HCT116 (cell line): ENCODE results near the gene LYSMD1. TPM values are rescaled to one million over a fixed set of nuclear protein-coding genes. Genes with fewer than 3 reads are reported as not detected.

Experiments
- ATAC-seq: fragments of 200-7000 bp; cut with Tn5 transposase; 2 replicates; pipeline ENCODE4 v1.9.1; 2020; ENCODE audit warnings: mild to moderate bottlenecking, moderate library complexity
- BruUV-seq: library from RNA; stranded (reverse); fragments of 400-500 nt; replicated peaks from 2 replicates; lab custom pipeline; 2021; lab: Mats Ljungman, UMichigan
- CTCF ChIA-PET: fragments of 300-600 bp; sonication (Branson Sonifier 250); formaldehyde crosslinking; loops from one replicate; lab custom pipeline; 2021; ENCODE audit warnings: antibody characterized with exemption; lab: Charles Lee
- POLR2A ChIA-PET: fragments of 300-600, 350-600 bp; sonication (Branson Sonifier 250); formaldehyde crosslinking; loops from one replicate; lab custom pipeline; 2021; ENCODE audit warnings: antibody characterized with exemption; lab: Charles Lee
- RAD21 ChIA-PET, 2 experiments: fragments of 300-600 bp; sonication (Branson Sonifier 250); formaldehyde crosslinking; loops; one replicate each; lab custom pipeline; 2023; ENCODE audit warnings: low total read pairs in 2 of 2; ENCODE audit not compliant: uncharacterized antibody in 2 of 2, unreplicated experiment in 2 of 2, low non-redundant PET in 1 of 2; lab: Charles Lee
- DNase-seq: peaks from one replicate; pipeline ENCODE4 v3.0.0-alpha.2; 2010; ENCODE audit warnings: low read depth, low spot score
- H2AFZ ChIP-seq: fragments of 200-600 bp; shearing (Covaris generic), sonication (generic); 2 replicates; pipeline ENCODE4 v1.6.1; 2017; ENCODE audit warnings: low read depth, mixed run types, mixed read lengths, antibody characterized with exemption, low read length; ENCODE audit not compliant: poor library complexity, severe bottlenecking
- H3K27ac ChIP-seq: 2 replicates; pipeline ENCODE4 v1.5.1; 2012; ENCODE audit warnings: low read depth, low read length
- H3K27me3 ChIP-seq: fragments of 200-600 bp; sonication (generic); 2 replicates; pipeline ENCODE4 v1.6.1; 2016; ENCODE audit warnings: mixed run types, low read length, mixed read lengths; ENCODE audit not compliant: insufficient read depth
- H3K36me3 ChIP-seq, 2 experiments: fragments of 200-500 bp in 1 of 2; fragments of 200-600 bp in 1 of 2; sonication (Bioruptor generic) in 1 of 2; sonication (generic) in 1 of 2; 2 replicates each; pipeline versions ENCODE4 v1.5.1 to v1.6.1; 2014 to 2016; ENCODE audit warnings: low read length in 2 of 2, inconsistent platforms in 1 of 2, mixed read lengths in 1 of 2, mixed run types in 1 of 2; ENCODE audit not compliant: insufficient read depth in 2 of 2, control insufficient read depth in 1 of 2
- H3K4me1 ChIP-seq, 2 experiments: fragments of 200-600 bp in 1 of 2; sonication (generic) in 1 of 2; 2 replicates each; pipeline versions ENCODE4 v1.5.1 to v1.6.1; 2012 to 2017; ENCODE audit warnings: low read length in 2 of 2, inconsistent platforms in 1 of 2, mild to moderate bottlenecking in 1 of 2, mixed read lengths in 1 of 2, mixed run types in 1 of 2, moderate library complexity in 1 of 2; ENCODE audit not compliant: insufficient read depth in 2 of 2, control insufficient read depth in 1 of 2
- H3K4me2 ChIP-seq: fragments of 200-600 bp; sonication (generic); 2 replicates; pipeline ENCODE4 v1.6.1; 2017; ENCODE audit warnings: mixed run types, low read length, mixed read lengths
- H3K4me3 ChIP-seq, 2 experiments: fragments of 200-600 bp in 1 of 2; sonication (generic) in 1 of 2; replicated peaks in 1 of 2; 2 replicates each; pipeline ENCODE4 v1.5.1; 2011 to 2016; ENCODE audit warnings: low read length in 2 of 2, control low read depth in 1 of 2, low read depth in 1 of 2, mild to moderate bottlenecking in 1 of 2, mixed read lengths in 1 of 2, mixed run types in 1 of 2
- H3K79me2 ChIP-seq: fragments of 200-600 bp; sonication (generic); 2 replicates; pipeline ENCODE4 v1.6.1; 2017; ENCODE audit warnings: mild to moderate bottlenecking, mixed run types, low read length, moderate library complexity, mixed read lengths; ENCODE audit not compliant: insufficient read depth
- H3K9ac ChIP-seq: fragments of 200-600 bp; sonication (generic); 2 replicates; pipeline ENCODE4 v1.6.1; 2016; ENCODE audit warnings: low read length, mixed read lengths
- H3K9me2 ChIP-seq: fragments of 200-600 bp; sonication (generic), shearing (Covaris generic); 2 replicates; pipeline ENCODE4 v1.6.1; 2017; ENCODE audit warnings: mixed run types, mild to moderate bottlenecking, moderate library complexity; ENCODE audit not compliant: insufficient read depth
- H3K9me3 ChIP-seq, 2 experiments: fragments of 200-500 bp in 1 of 2; fragments of 200-600 bp in 1 of 2; sonication (Bioruptor generic) in 1 of 2; sonication (generic) in 1 of 2; 2 replicates each; pipeline ENCODE4 v1.6.1; 2014 to 2017; ENCODE audit warnings: low read length in 2 of 2, mixed read lengths in 2 of 2, inconsistent platforms in 1 of 2, low read depth in 1 of 2, mild to moderate bottlenecking in 1 of 2, mixed run types in 1 of 2, moderate library complexity in 1 of 2; ENCODE audit not compliant: control insufficient read depth in 1 of 2, insufficient read depth in 1 of 2
- H4K20me1 ChIP-seq: fragments of 200-600 bp; sonication (generic), shearing (Covaris generic); 2 replicates; pipeline ENCODE4 v1.6.1; 2017; ENCODE audit warnings: mixed run types, mild to moderate bottlenecking, moderate library complexity; ENCODE audit not compliant: insufficient read depth
- CBX3 ChIP-seq: IDR thresholded peaks from 2 replicates; pipeline ENCODE4 v1.6.1; 2012; ENCODE audit warnings: low read depth
- CEBPB ChIP-seq: IDR thresholded peaks from 2 replicates; pipeline ENCODE4 v1.6.1; 2012; ENCODE audit warnings: low read depth
- CTCF ChIP-seq, 3 experiments: fragments of 200-600 bp in 1 of 3; sonication (generic) in 1 of 3; IDR thresholded peaks in 2 of 3; conservative IDR thresholded peaks in 1 of 3; 2 replicates each; pipeline ENCODE4 v1.5.1; 2012 to 2017; ENCODE audit warnings: low read depth in 2 of 3, low read length in 2 of 3, antibody characterized with exemption in 1 of 3, borderline replicate concordance in 1 of 3, control low read depth in 1 of 3, mild to moderate bottlenecking in 1 of 3, mixed read lengths in 1 of 3, mixed run types in 1 of 3, moderate library complexity in 1 of 3; ENCODE audit not compliant: insufficient read depth in 1 of 3
- EGR1 ChIP-seq: IDR thresholded peaks from 2 replicates; pipeline ENCODE4 v1.6.1; 2012; ENCODE audit warnings: low read depth
- EZH2phosphoT487 ChIP-seq: fragments of 200-600 bp; IDR thresholded peaks from 2 replicates; pipeline ENCODE4 v1.6.1; 2018; ENCODE audit warnings: antibody characterized with exemption, borderline replicate concordance
- JUND ChIP-seq: IDR thresholded peaks from 2 replicates; pipeline ENCODE4 v1.6.1; 2012
- MAX ChIP-seq: IDR thresholded peaks from 2 replicates; pipeline ENCODE4 v1.6.1; 2012
- POLR2AphosphoS5 ChIP-seq: IDR thresholded peaks from 2 replicates; pipeline ENCODE4 v1.6.1; 2011; ENCODE audit warnings: mild to moderate bottlenecking, low read depth, low read length, moderate library complexity
- RAD21 ChIP-seq: IDR thresholded peaks from 2 replicates; pipeline ENCODE4 v1.6.1; 2012; ENCODE audit warnings: low read depth, mild to moderate bottlenecking
- REST ChIP-seq: IDR thresholded peaks from 2 replicates; pipeline ENCODE4 v1.6.1; 2012; ENCODE audit warnings: low read depth
- SIN3A ChIP-seq: IDR thresholded peaks from 2 replicates; pipeline ENCODE4 v1.6.1; 2012; ENCODE audit warnings: low read depth
- SP1 ChIP-seq: IDR thresholded peaks from 2 replicates; pipeline ENCODE4 v1.6.1; 2012; ENCODE audit warnings: low read depth
- TCF7L2 ChIP-seq: IDR thresholded peaks from 2 replicates; pipeline ENCODE4 v1.7.0; 2011; ENCODE audit warnings: borderline replicate concordance, inconsistent platforms; ENCODE audit not compliant: insufficient read depth, insufficient read length; ENCODE audit errors: extremely low read depth
- ZBTB33 ChIP-seq: IDR thresholded peaks from 2 replicates; pipeline ENCODE4 v1.6.1; 2011; ENCODE audit warnings: mild to moderate bottlenecking, low read length, moderate library complexity; ENCODE audit not compliant: insufficient replicate concordance; ENCODE audit errors: extremely low read depth
- ZFX ChIP-seq: fragments of 450-650 bp; IDR thresholded peaks from 2 replicates; pipeline ENCODE4 v1.6.1; 2017
- ZNF274 ChIP-seq: fragments of 200-500 bp; sonication (Bioruptor generic); IDR thresholded peaks from 2 replicates; pipeline ENCODE4 v1.6.1; 2014; ENCODE audit warnings: mild to moderate bottlenecking, low read depth, low read length, inconsistent platforms
- intact Hi-C: fragments of 100-400 bp; cut with micrococcal nuclease; formaldehyde crosslinking; loops from 2 replicates; pipeline ENCODE4 v1.10.0; 2022
- total RNA-seq: library from RNA; stranded (reverse); gene quantifications from one replicate; pipeline ENCODE4 v1.2.1, GENCODE V29; 2021; ENCODE audit not compliant: unreplicated experiment

Gene LYSMD1
- total RNA-seq, 1 experiment from 2014 or later = 5.0 TPM

- TF ChIP-seq CTCF (IDR thresholded peaks at IDR 0.05 in 2 of 3, conservative IDR thresholded peaks at IDR 0.05 in 1 of 3; ENCODE audit: borderline replicate concordance in 1 of 3, insufficient read depth in 1 of 3, low read depth in 2 of 3, low read length in 2 of 3) (no peak), ZBTB33 (no peak), SIN3A (no peak)
- TF ChIP-seq, all 23 proteins: peak for 0
Observed at GRCh38 chr1:151134991-151135390, 30.7 kb downstream of the LYSMD1 start (continued).

GRCh38 chr1:151134396-151134795 is 31.3 kb downstream of the LYSMD1 start:
- DNase-seq (no peak), ATAC-seq (no peak)
- H3K4me3 ChIP-seq = no peak overlapping the region
- no peaks in the 10 kb centered on the region for H3K79me2 ChIP-seq
- no peaks in the 10 kb centered on the region for H3K4me1 ChIP-seq
- H3K4me2 ChIP-seq = no peak overlapping the region
- no peaks in the 10 kb centered on the region for H3K9me3 ChIP-seq
- RAD21 ChIA-PET = no interaction called here
- H3K36me3 ChIP-seq = no peaks in the 10 kb centered on the region
- no peaks in the 10 kb centered on the region for H4K20me1 ChIP-seq
- CTCF ChIA-PET = no interaction called here
- BruUV-seq = no TSS peak
- no peak overlapping the region for H3K27ac ChIP-seq
- H3K9ac ChIP-seq = no peak overlapping the region
- H3K9me2 ChIP-seq = no peaks in the 10 kb centered on the region
- H2AFZ ChIP-seq = no peak overlapping the region
- intact Hi-C loops = no loop called here
- H3K27me3 ChIP-seq = no peaks in the 10 kb centered on the region
- POLR2A ChIA-PET = no interaction called here
- TF ChIP-seq REST (no peak), RAD21 (no peak), POLR2AphosphoS5 (no peak), JUND (no peak), ZNF274 (no peak), EZH2phosphoT487 (no peak), EGR1 (no peak), MAX (no peak), SIN3A (no peak), SP1 (no peak), ZFX (no peak), ZBTB33 (no peak), CEBPB (no peak), CBX3 (no peak), TCF7L2 (no peak)
